ENCODE measurements around the gene ZNF296.
"Not testable (repeated sequence)": the region's sequence is repeated elsewhere in the genome, so short reads cannot be mapped to it uniquely, and the experiment has no call there.

The ZNF296 gene

GRCh38 chr19:45076029-45076850 is at the start of gene ZNF296:
Gene ZNF296, minus strand, starts transcription at chr19:45076478. Its CDS starts 105 bp downstream, at chr19:45076373.
- H3K27ac ChIP-seq, result peak within 1 kb of the TSS; percentile 10 to 92 (median 77)
- H3K4me3 ChIP-seq, result peak within 1 kb of the TSS; percentile 43 to 62 (median 57)

GRCh38 chr19:45125360-45125759 is 49.1 kb upstream of the ZNF296 start:
- Histone ChIP-seq H3K4me3 (no peak overlapping the region), H3K27ac (no peak overlapping the region)

DNA sequence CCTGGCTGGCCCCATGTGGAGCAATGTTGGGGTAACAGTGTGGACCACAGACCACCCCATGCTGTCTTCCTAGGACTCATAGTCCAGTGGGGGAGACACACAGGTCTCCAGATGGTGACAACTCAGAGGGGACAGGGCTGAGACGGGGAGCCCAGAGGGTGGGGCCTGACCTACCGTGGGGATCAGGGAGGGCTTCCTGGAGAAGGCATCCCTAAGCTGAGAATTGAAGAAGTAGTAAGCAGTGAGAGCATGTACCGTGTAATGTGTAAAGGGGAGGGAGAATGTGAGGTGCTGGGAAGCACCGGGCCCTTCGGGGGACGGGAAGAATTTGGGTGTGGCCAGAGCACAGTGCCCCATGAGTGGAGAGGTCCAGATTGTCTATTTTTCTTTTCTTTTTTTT is 47.7 kb upstream of the ZNF296 start:
- H3K4me3 ChIP-seq, result no peak overlapping the region
- H3K27ac ChIP-seq, result peak overlapping the region in 1 of 21 experiments; percentile 22

- Histone ChIP-seq H3K27ac (no peak overlapping the region), H3K4me3 (no peak overlapping the region)
Measured at GRCh38 chr19:45123440-45123850, 47.2 kb upstream of the ZNF296 start.

DNA sequence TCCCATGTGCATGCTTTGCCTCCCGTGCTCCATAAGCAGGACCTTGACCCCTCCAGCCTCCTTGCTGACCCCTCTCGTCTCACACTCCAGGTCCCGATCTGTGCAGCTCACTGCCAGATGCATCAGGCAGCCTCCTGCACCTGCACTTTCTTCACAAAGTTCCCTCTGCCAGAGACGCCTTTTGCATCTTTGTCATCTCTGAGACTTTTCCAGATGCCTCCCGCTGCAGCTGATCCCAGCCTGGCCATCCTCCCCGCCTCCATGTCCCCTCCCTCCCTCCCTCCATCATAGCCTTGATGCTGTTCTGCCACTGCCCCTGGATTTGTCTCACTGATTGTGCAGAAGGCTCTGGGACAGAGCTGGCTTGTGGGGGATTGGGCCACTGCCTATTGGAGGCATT is 46.6 kb upstream of the ZNF296 start:
- Histone ChIP-seq H3K27ac (no peak overlapping the region), H3K4me3 (no peak overlapping the region)

- Histone ChIP-seq H3K27ac (peak overlapping the region in 2 of 21 experiments; percentile 20 to 24), H3K4me3 (no peak overlapping the region)
Measured at GRCh38 chr19:45121827-45122345, 45.6 kb upstream of the ZNF296 start.

GRCh38 chr19:45119582-45119981 is 43.3 kb upstream of the ZNF296 start:
- Histone ChIP-seq H3K27ac (peak overlapping the region in 1 of 21 experiments; percentile 18), H3K4me3 (no peak overlapping the region)

- peak overlapping the region in 2 of 21 experiments; percentile 18 to 30 for H3K27ac ChIP-seq
- H3K4me3 ChIP-seq, result not testable (repeated sequence)
Measured at GRCh38 chr19:45118591-45119355, 42.5 kb upstream of the ZNF296 start.

DNA sequence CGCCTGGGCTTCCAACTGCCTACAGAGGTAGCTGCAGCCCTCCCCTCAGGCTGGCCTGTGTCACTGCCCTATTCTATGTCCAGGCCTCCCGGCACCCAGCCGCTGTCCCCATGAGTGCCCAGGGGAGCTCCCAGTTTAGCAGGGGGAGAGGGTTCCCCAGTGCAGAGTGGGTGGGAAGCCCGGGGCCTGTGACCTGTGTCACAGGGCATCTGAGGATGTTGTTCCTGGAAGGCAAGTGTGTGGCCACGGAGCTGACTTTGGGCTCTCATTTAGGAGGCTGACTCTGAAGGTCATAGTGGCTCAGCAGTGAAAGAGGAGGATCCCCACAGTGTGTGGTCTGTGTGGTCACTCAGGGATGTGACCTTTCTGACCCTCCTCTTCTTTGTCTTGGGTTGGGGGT is 41.8 kb upstream of the ZNF296 start:
- Histone ChIP-seq H3K27ac (peak overlapping the region in 6 of 21 experiments; percentile 18 to 61 (median 28)), H3K4me3 (no peak overlapping the region)

GRCh38 chr19:45117671-45118070 is 41.4 kb upstream of the ZNF296 start:
- no peak overlapping the region for H3K4me3 ChIP-seq
- peak overlapping the region in 6 of 21 experiments; percentile 1 to 61 (median 23) for H3K27ac ChIP-seq

DNA sequence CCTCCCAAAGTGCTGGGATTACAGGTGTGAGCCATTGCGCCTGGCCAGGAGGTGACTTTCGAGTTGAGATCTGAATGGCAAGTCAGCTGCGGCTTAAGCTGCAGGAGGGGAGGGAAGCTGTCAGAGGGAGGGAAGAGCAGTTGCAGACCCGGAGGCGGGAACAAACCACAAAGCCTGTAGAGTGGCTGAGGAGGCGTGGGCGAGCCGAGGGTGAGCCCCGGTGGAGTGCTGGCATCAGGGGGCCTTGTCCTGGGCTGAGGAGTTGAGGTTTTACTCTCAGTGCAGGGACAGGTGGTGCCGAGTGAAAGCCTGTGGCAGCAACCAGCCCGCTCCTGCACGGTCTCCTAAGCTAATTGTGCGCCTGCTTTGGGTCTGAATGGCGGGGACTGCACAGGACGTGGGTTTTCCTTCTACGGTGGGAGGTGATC is 40.9 kb upstream of the ZNF296 start:
- Histone ChIP-seq H3K27ac (peak overlapping the region in 2 of 21 experiments; percentile 1 to 61), H3K4me3 (no peak overlapping the region)

GRCh38 chr19:45115809-45116615 is 39.7 kb upstream of the ZNF296 start:
- Histone ChIP-seq H3K27ac (no peak overlapping the region), H3K4me3 (no peak overlapping the region)

DNA sequence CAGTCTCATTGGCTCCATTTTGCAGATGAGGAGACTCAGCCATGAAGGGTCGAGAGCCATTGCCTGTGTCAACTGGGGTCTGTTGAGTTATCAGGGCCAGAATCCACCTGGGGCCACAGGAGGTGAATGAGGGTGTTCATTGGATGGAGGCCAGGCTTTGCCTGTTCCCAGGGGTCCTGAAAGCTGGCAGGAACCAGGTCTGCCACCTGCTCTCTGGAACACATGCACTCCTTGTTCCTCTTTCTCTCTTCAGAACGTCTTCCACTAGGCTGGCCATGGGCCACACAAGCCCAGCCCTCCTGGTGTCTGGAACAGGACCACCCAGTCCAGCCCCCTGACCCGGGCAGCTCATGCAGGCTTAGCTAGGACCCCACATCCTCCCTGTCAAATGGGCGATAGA is 37.8 kb upstream of the ZNF296 start:
- Histone ChIP-seq H3K27ac (no peak overlapping the region), H3K4me3 (no peak overlapping the region)

DNA sequence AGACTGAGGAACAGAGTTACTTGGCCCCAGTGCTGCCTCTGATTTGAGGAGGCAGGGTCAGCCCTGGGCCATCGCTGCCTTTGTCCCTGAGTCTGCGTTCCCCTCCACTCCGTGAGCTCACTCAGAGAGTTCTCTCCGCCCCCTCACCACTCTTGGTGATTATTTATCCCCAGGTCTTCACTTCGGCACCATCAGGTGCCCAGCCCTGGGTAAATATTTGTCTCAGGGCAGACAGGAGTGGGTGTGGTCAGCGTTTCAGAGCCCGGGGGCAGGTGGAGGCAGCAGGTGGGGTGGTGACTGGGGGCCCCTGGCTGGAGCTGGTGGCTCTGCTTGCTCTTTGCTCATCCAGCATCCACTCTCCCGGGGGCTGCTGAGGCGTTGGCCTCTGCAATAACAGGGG is 37.4 kb upstream of the ZNF296 start:
- no peak overlapping the region for H3K4me3 ChIP-seq
- H3K27ac ChIP-seq, result no peak overlapping the region

GRCh38 chr19:45112111-45112827 is 36.0 kb upstream of the ZNF296 start:
- Histone ChIP-seq H3K4me3 (no peak overlapping the region), H3K27ac (no peak overlapping the region)

DNA sequence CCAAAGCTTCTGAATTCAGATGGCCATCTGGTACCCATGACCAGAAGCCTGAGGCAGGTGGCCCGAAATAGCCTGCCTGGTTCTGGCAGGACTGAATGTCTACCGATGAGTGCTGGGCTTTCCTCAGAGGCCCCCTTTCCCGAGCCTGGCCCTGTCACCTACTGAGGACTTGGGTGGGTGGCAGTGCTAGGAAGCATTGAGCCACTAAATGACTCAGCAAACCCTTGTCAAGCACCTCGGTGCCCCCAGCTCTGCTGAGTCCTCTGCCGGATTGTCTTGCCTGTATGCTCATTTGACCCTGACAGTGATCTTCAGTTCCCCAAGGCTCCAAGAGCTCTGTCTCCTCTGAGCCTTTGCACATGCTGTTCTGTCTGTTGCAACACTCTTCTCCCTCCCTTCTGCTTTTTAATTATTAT is 34.6 kb upstream of the ZNF296 start:
- Histone ChIP-seq H3K27ac (no peak overlapping the region), H3K4me3 (no peak overlapping the region)

DNA sequence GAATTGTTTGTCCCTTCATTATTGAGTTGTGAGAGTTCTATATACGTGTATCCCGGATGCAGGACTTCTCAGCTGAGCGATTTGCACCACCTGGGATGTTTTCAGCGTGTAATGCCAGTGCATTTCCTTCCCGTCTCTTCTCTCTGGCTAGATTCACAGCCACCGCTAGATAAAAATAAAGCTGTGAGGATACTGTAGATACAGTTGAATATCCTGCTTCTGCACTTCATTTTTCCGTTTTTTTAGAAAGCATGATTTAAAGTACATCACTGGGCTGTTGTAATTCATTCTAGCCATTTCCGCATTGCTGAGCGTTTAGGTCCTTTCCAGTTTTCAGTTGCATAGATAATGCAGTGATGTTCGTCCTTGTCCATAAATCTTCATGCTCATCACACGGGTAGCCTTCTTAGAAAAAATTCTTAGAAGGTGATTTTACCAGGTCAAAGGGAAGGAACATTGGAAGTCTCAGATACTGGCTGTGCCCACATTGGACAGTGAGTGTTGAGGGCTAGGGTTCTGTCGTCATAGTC is 31.4 kb upstream of the ZNF296 start:
- Histone ChIP-seq H3K4me3 (no peak overlapping the region), H3K27ac (no peak overlapping the region)

- not testable (repeated sequence) for H3K4me3 ChIP-seq, H3K27ac ChIP-seq
Measured at GRCh38 chr19:45106363-45106762, 30.1 kb upstream of the ZNF296 start.
